Lower leg skin (tissue), 4 donors: ENCODE data around the gene MAP4K1. TPM values are rescaled to one million over a fixed set of nuclear protein-coding genes. Genes with fewer than 3 reads are reported as not detected.
"Not testable (repeated sequence)": the region's sequence is repeated elsewhere in the genome, so short reads cannot be mapped to it uniquely, and the experiment has no call there.

Experiments used
- DNase-seq, 2 donors: peaks; one replicate each; pipeline ENCODE4 v3.0.0-alpha.2; 2019; ENCODE audit warnings: low spot score in 2 of 2
- H3K4me3 ChIP-seq: fragments of 200-600 bp; sonication (generic); 2 replicates; pipeline ENCODE4 v1.5.1; 2017; ENCODE audit warnings: mild to moderate bottlenecking, low read depth; ENCODE audit not compliant: poor library complexity, severe bottlenecking
- POLR2A ChIP-seq, 2 donors: fragments of 450-650 bp; IDR thresholded peaks; one replicate each; pipeline ENCODE4 v1.6.1; 2016 to 2017; ENCODE audit warnings: antibody characterized with exemption in 2 of 2, mild to moderate bottlenecking in 1 of 2, moderate library complexity in 1 of 2
- WGBS, 2 donors: methylation state at CpG; one replicate each; pipeline ENCODE4 v1.1.5; 2018; 5-methylcytosine and 5-hydroxymethylcytosine counted together
- intact Hi-C: fragments of 100-400 bp; cut with DNase I; formaldehyde crosslinking; loops from one replicate; pipeline ENCODE4 v1.15.0; 2023; ENCODE audit warnings: low total_unique reads
- total RNA-seq, 4 donors: library from RNA; depleted of rRNA; stranded (reverse); fragments of >200 nt; gene quantifications; one replicate each; pipeline ENCODE4 v1.1.0, GENCODE V29; 2016
- TF ChIP-seq, protein P1 (sequence below), 3 donors: fragments of 450-650 bp; IDR thresholded peaks; one replicate each; pipeline ENCODE4 v1.5.1; 2016; ENCODE audit warnings: antibody characterized with exemption in 3 of 3, mild to moderate bottlenecking in 3 of 3, moderate library complexity in 2 of 3

Gene MAP4K1
- total RNA-seq, 4 donors from 2014 or later, result 0.80 to 9.8 (median 5.6) TPM

DNA sequence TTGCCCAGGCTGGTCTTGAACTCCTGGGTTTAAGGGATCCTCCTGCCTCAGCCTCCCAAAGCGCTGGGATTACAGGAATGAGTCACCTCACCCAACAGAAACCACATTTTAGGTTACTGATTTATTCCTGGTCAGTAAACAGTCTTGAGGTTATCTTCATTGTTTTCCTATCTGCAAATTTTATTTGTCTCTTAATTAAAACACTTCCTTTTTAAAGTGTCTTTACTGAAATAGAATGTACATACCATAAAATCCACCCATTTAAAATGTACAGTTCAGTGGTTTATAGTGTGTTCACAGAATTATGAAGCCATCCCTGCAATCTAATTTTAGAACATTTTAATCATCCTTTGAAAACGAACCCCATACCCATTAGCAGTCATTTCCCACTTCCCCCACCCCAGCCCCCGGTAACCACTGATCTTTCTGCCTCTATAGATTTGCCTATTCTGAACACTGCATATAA lies 63.0 kb downstream of the MAP4K1 start:
- TF ChIP-seq POLR2A (IDR thresholded peaks at IDR 0.05), result no peak
- TF ChIP-seq, protein P1, sequence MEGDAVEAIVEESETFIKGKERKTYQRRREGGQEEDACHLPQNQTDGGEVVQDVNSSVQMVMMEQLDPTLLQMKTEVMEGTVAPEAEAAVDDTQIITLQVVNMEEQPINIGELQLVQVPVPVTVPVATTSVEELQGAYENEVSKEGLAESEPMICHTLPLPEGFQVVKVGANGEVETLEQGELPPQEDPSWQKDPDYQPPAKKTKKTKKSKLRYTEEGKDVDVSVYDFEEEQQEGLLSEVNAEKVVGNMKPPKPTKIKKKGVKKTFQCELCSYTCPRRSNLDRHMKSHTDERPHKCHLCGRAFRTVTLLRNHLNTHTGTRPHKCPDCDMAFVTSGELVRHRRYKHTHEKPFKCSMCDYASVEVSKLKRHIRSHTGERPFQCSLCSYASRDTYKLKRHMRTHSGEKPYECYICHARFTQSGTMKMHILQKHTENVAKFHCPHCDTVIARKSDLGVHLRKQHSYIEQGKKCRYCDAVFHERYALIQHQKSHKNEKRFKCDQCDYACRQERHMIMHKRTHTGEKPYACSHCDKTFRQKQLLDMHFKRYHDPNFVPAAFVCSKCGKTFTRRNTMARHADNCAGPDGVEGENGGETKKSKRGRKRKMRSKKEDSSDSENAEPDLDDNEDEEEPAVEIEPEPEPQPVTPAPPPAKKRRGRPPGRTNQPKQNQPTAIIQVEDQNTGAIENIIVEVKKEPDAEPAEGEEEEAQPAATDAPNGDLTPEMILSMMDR (IDR thresholded peaks at IDR 0.05), result no peak
- intact Hi-C loops, result no loop called here
- DNase-seq, result no peak
- WGBS, 2 donors, result 64 to 65% methylated on average over 3 of the region's 3 CpGs
- H3K4me3 ChIP-seq, result no peak overlapping the region

DNA sequence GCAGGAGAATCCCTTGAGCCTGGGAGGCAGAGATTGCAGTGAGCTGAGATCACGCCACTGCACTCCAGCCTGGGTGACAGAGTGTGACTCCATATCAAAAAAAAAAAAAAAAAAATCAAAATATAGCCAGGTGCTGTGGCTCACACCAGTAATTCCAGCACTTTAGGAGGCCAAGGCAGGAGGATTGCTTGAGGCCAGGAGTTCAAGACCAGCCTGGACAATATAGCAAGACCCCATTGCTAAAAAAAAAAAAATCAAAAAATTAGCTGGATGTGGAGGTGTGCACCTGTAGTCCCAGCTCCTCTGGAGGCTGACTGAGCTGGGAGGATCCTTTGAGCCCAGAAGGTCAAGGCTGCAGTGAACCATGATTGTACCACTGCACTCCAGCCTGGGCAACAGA lies 64.5 kb downstream of the MAP4K1 start:
- 91 to 100% methylated on average over 1 of the region's 1 CpG for WGBS, 2 donors
- intact Hi-C loops, DNase-seq: not testable (repeated sequence)

DNA sequence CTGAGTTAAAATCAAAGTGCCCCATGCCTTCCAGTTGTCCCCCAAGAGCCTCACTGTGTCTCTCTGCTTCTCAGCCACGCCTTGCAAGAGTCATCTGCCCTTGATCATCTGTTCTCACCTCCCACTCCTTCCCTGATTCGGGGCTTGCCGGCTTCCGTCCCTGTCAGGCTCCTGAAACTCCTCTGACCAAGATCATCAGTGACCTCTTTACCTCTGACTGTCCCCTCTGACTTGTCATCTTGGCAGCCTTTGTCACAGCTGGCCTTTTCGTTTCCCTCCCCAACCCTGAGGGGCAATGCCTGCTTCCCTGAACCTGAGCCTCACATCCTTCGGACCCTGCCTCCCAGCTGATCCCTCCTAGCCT lies 66.3 kb downstream of the MAP4K1 start:
- TF ChIP-seq, protein P1 (IDR thresholded peaks at IDR 0.05), result no peak
- TF ChIP-seq POLR2A (IDR thresholded peaks at IDR 0.05), result no peak
- no peak for DNase-seq
- intact Hi-C loops, result no loop called here
- H3K4me3 ChIP-seq, result no peak overlapping the region
- WGBS, 2 donors, result 64 to 75% methylated on average over 6 of the region's 6 CpGs

More for the DNA sequence above, 64.5 kb downstream of the MAP4K1 start:
- H3K4me3 ChIP-seq, result not testable (repeated sequence)

DNA sequence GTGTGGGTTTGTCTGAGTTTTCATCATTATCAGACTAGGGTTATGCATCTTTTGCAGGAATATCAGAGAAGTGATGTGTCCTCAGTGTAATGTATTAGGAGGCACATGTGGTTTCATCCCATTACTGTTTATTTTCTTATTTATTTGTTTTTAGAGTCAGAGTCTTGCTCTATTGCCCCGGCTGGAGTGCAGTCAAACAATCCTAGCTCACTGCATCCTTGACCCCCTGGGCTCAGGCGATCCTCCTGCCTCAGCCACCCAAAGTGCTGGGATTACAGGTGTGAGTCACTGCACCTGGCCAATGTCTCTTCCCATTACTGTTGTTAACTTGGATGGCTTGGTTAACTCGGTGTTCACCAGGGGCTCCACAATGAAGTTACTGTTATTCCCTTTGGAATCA lies 67.4 kb downstream of the MAP4K1 start:
- no peak for TF ChIP-seq POLR2A (IDR thresholded peaks at IDR 0.05)
- TF ChIP-seq, protein P1 (IDR thresholded peaks at IDR 0.05), result no peak
- WGBS, 2 donors, result 55 to 57% methylated on average over 3 of the region's 3 CpGs
- DNase-seq, result no peak
- intact Hi-C loops, result no loop called here
- H3K4me3 ChIP-seq, result no peak overlapping the region

DNA sequence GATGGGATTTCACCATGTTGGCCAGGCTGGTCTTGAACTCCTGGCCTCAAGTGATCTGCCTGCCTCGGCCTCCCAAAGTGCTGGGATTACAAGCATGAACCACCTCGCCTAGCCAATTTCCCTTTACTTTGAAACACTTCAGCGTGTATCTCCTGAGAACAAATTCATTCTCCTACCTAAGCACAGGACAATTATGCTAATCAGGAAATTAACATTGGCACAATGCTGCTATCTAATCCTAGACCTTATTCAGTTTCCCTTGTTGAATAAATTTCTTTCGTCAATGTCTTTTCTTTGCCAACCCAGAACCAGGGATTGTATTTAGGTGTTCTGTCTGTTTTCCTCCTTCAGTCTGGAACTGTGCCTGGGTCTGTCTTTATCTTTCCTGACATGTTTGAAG lies 67.8 kb downstream of the MAP4K1 start:
- 51 to 58% methylated on average over 4 of the region's 4 CpGs for WGBS, 2 donors
- no peak for DNase-seq
- intact Hi-C loops, result loop anchor here (5.0 kb wide), 1 partner anchor 82 kb away; no protein-coding TSS in a partner anchor
- TF ChIP-seq, protein P1 (IDR thresholded peaks at IDR 0.05), result no peak
- TF ChIP-seq POLR2A (IDR thresholded peaks at IDR 0.05), result no peak
- no peak overlapping the region for H3K4me3 ChIP-seq

DNA sequence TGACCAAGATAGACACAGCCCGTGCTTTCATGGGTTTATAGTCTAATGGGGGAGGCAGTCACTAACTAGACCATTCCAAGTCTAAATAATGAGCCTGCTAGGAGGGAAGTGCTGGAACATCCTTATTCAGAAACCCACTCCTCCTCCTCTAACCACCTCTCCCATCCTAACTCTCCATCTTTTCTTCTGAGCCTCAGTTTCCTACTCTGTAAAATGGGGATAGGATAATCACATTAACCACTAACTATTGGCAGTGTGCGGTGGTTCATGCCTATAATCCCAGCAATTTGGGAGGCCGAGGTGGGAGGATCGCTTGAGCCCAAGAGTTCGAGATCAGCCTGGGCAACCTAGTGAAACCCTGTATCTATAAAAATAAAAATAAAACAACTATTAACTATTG lies 68.7 kb downstream of the MAP4K1 start:
- no peak for DNase-seq
- 95 to 96% methylated on average over 5 of the region's 5 CpGs for WGBS, 2 donors
- no peak overlapping the region for H3K4me3 ChIP-seq
- intact Hi-C loops, result loop anchor here (5.0 kb wide), 1 partner anchor 83 kb away; no protein-coding TSS in a partner anchor
- no peak for TF ChIP-seq POLR2A (IDR thresholded peaks at IDR 0.05)
- TF ChIP-seq, protein P1 (IDR thresholded peaks at IDR 0.05), result no peak
